GM19043 (cell line): Measurements from ENCODE around the gene IGF2BP3.

Source experiments
- ATAC-seq: cut with Tn5 transposase; IDR thresholded peaks from one replicate; pipeline ENCODE4 v1.9.1; 2021; ENCODE audit warnings: low read depth; ENCODE audit not compliant: unreplicated experiment

IGF2BP3 gene

GRCh38 chr7:23299770-23300300 lies 170.5 kb downstream of the IGF2BP3 start:
- no peak for ATAC-seq

- peak; percentile 99 for ATAC-seq
Observed at GRCh38 chr7:23298885-23299769, 171.2 kb downstream of the IGF2BP3 start, which contains the start of gene MALSU1. Gene MALSU1, plus strand, starts transcription at chr7:23299339. Its CDS starts 14 bp downstream, at chr7:23299353.

- ATAC-seq = no peak
Observed at GRCh38 chr7:23298141-23298881, 172.0 kb downstream of the IGF2BP3 start.

GRCh38 chr7:23295401-23295697 lies 174.9 kb downstream of the IGF2BP3 start:
- ATAC-seq = no peak

- no peak for ATAC-seq
Observed at GRCh38 chr7:23294549-23295400, 175.5 kb downstream of the IGF2BP3 start.

GRCh38 chr7:23293500-23294073 lies 176.7 kb downstream of the IGF2BP3 start:
- no peak for ATAC-seq

GRCh38 chr7:23292623-23293022 lies 177.7 kb downstream of the IGF2BP3 start:
- no peak for ATAC-seq

GRCh38 chr7:23291957-23292560 lies 178.2 kb downstream of the IGF2BP3 start:
- ATAC-seq = no peak

GRCh38 chr7:23290993-23291392 lies 179.3 kb downstream of the IGF2BP3 start:
- no peak for ATAC-seq

- no peak for ATAC-seq
Observed at GRCh38 chr7:23287612-23288011, 182.7 kb downstream of the IGF2BP3 start.

- no peak for ATAC-seq
Observed at GRCh38 chr7:23285657-23286646, 184.3 kb downstream of the IGF2BP3 start.

- no peak for ATAC-seq
Observed at GRCh38 chr7:23284871-23285270, 185.4 kb downstream of the IGF2BP3 start.

- no peak for ATAC-seq
Observed at GRCh38 chr7:23283086-23283485, 187.2 kb downstream of the IGF2BP3 start.

- no peak for ATAC-seq
Observed at GRCh38 chr7:23279819-23280525, 190.3 kb downstream of the IGF2BP3 start.

- no peak for ATAC-seq
Observed at GRCh38 chr7:23277359-23277989, 192.8 kb downstream of the IGF2BP3 start.

GRCh38 chr7:23276947-23277346 lies 193.3 kb downstream of the IGF2BP3 start:
- no peak for ATAC-seq

GRCh38 chr7:23276376-23276775 lies 193.9 kb downstream of the IGF2BP3 start:
- no peak for ATAC-seq

- ATAC-seq = no peak
Observed at GRCh38 chr7:23275912-23276311, 194.4 kb downstream of the IGF2BP3 start.
